ENCODE results near the gene CXCR5.

Gene CXCR5

GRCh38 chr11:118849825-118850224 lies 33.9 kb upstream of the CXCR5 start:
- H3K36me3 ChIP-seq (ENCODE audit: insufficient read depth, low read length) = no peaks in the 10 kb centered on the region
- H3K4me2 ChIP-seq (ENCODE audit: low read length) = no peak overlapping the region
- H3K27me3 ChIP-seq (ENCODE audit: control insufficient read depth, insufficient read depth, low read length) = peaks cover 11% of the 10 kb centered on the region
- H3K4me1 ChIP-seq (ENCODE audit: control insufficient read depth, insufficient read depth, low read length) = peaks cover 7% of the 10 kb centered on the region
- H3K9ac ChIP-seq (ENCODE audit: low read depth, low read length) = no peak overlapping the region
- no peak overlapping the region for H3K4me3 ChIP-seq (ENCODE audit: low read length)
- H3K9me3 ChIP-seq (replicated peaks; ENCODE audit: low read length) = no peaks in the 10 kb centered on the region

DNA sequence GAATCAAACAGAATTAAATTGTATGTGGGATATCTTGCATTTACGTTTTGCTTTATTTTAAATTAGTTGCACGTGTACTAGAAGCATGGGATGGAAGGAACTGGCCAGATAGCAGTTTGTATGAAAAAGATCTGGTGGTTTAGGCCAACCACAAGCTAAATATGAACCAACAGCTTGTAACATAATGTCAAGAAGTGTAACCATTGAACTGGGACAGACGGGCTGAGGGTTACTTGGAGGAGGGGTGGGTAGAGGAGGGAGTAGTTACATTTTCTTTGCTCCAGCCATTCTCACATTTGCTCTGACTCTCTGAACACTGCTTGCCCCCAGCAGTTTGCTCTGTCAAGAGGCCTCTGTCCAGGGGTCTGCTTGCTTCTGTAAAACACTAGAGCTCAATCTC lies 31.7 kb upstream of the CXCR5 start:
- no peaks in the 10 kb centered on the region for H3K4me1 ChIP-seq (ENCODE audit: control insufficient read depth, insufficient read depth, low read length)
- H3K9ac ChIP-seq (ENCODE audit: low read depth, low read length) = no peak overlapping the region
- H3K4me3 ChIP-seq (ENCODE audit: low read length) = no peak overlapping the region
- no peaks in the 10 kb centered on the region for H3K36me3 ChIP-seq (ENCODE audit: insufficient read depth, low read length)
- peaks cover 11% of the 10 kb centered on the region for H3K27me3 ChIP-seq (ENCODE audit: control insufficient read depth, insufficient read depth, low read length)
- H3K4me2 ChIP-seq (ENCODE audit: low read length) = no peak overlapping the region
- no peaks in the 10 kb centered on the region for H3K9me3 ChIP-seq (replicated peaks; ENCODE audit: low read length)

DNA sequence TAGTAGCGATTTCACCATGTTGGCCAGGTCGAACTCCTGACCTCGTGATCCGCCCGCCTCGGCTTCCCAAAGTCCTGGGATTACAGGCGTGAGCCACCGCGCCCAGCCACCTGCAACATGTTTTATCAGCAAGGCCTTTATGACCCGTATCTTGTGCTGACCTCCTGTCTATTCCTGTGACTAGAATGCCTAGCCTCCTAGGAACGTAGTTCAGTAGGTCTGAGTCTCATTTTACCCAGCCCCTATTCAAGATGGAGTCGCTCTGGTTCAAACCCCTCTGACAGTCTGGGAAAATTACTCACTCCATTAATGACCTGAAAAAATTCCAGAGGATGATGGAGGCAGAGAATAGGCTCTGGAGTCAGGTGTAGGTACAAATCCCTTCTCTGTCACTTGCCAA lies 30.0 kb upstream of the CXCR5 start:
- no peaks in the 10 kb centered on the region for H3K4me1 ChIP-seq (ENCODE audit: control insufficient read depth, insufficient read depth, low read length)
- H3K9me3 ChIP-seq (replicated peaks; ENCODE audit: low read length) = no peaks in the 10 kb centered on the region
- H3K36me3 ChIP-seq (ENCODE audit: insufficient read depth, low read length) = no peaks in the 10 kb centered on the region
- no peak overlapping the region for H3K4me3 ChIP-seq (ENCODE audit: low read length)
- H3K4me2 ChIP-seq (ENCODE audit: low read length) = no peak overlapping the region
- H3K27me3 ChIP-seq (ENCODE audit: control insufficient read depth, insufficient read depth, low read length) = peaks cover 6% of the 10 kb centered on the region
- H3K9ac ChIP-seq (ENCODE audit: low read depth, low read length) = no peak overlapping the region

- H3K36me3 ChIP-seq (ENCODE audit: insufficient read depth, low read length) = no peaks in the 10 kb centered on the region
- no peaks in the 10 kb centered on the region for H3K4me1 ChIP-seq (ENCODE audit: control insufficient read depth, insufficient read depth, low read length)
- H3K4me3 ChIP-seq (ENCODE audit: low read length) = no peak overlapping the region
- H3K9me3 ChIP-seq (replicated peaks; ENCODE audit: low read length) = no peaks in the 10 kb centered on the region
- H3K9ac ChIP-seq (ENCODE audit: low read depth, low read length) = no peak overlapping the region
- no peak overlapping the region for H3K4me2 ChIP-seq (ENCODE audit: low read length)
- H3K27me3 ChIP-seq (ENCODE audit: control insufficient read depth, insufficient read depth, low read length) = peaks cover 6% of the 10 kb centered on the region
Measured at GRCh38 chr11:118856314-118856713, 27.4 kb upstream of the CXCR5 start.

GRCh38 chr11:118857385-118857784 lies 26.3 kb upstream of the CXCR5 start:
- H3K9ac ChIP-seq (ENCODE audit: low read depth, low read length) = no peak overlapping the region
- no peak overlapping the region for H3K4me2 ChIP-seq (ENCODE audit: low read length)
- no peaks in the 10 kb centered on the region for H3K4me1 ChIP-seq (ENCODE audit: control insufficient read depth, insufficient read depth, low read length)
- no peaks in the 10 kb centered on the region for H3K36me3 ChIP-seq (ENCODE audit: insufficient read depth, low read length)
- peaks cover 7% of the 10 kb centered on the region for H3K27me3 ChIP-seq (ENCODE audit: control insufficient read depth, insufficient read depth, low read length)
- no peaks in the 10 kb centered on the region for H3K9me3 ChIP-seq (replicated peaks; ENCODE audit: low read length)
- H3K4me3 ChIP-seq (ENCODE audit: low read length) = no peak overlapping the region

GRCh38 chr11:118859973-118860372 lies 23.7 kb upstream of the CXCR5 start:
- Histone ChIP-seq H3K9me3 (replicated peaks; ENCODE audit: low read length) (no peaks in the 10 kb centered on the region), H3K4me3 (ENCODE audit: low read length) (no peak overlapping the region), H3K27me3 (ENCODE audit: control insufficient read depth, insufficient read depth, low read length) (peaks cover 7% of the 10 kb centered on the region), H3K4me1 (ENCODE audit: control insufficient read depth, insufficient read depth, low read length) (no peaks in the 10 kb centered on the region), H3K36me3 (ENCODE audit: insufficient read depth, low read length) (no peaks in the 10 kb centered on the region), H3K4me2 (ENCODE audit: low read length) (no peak overlapping the region), H3K9ac (ENCODE audit: low read depth, low read length) (no peak overlapping the region)

DNA sequence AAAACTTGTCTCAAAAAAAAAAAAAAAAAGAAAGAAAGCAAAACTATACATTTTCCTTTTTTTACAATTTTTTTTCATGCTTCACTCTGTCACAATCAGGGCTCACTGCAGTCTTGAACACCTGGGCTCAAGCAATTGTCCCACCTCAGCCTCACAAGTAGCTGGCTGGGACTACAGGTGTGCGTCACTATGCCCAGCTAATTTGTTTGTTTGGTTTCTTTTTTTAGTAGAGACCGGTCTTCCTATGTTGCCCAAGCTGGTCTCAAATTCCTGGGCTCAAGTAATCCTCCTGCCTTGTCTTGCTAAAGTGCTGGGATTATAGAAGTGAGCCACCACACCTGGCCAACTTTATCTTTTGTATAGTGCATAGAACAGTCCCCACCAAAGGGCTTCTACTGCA lies 15.0 kb upstream of the CXCR5 start:
- H3K27me3 ChIP-seq (ENCODE audit: control insufficient read depth, insufficient read depth, low read length) = peaks cover 5% of the 10 kb centered on the region
- no peak overlapping the region for H3K9ac ChIP-seq (ENCODE audit: low read depth, low read length)
- no peak overlapping the region for H3K4me3 ChIP-seq (ENCODE audit: low read length)
- no peaks in the 10 kb centered on the region for H3K9me3 ChIP-seq (replicated peaks; ENCODE audit: low read length)
- H3K36me3 ChIP-seq (ENCODE audit: insufficient read depth, low read length) = no peaks in the 10 kb centered on the region
- peaks cover 12% of the 10 kb centered on the region for H3K4me1 ChIP-seq (ENCODE audit: control insufficient read depth, insufficient read depth, low read length)
- no peak overlapping the region for H3K4me2 ChIP-seq (ENCODE audit: low read length)

- H3K9ac ChIP-seq (ENCODE audit: low read depth, low read length) = no peak overlapping the region
Measured at GRCh38 chr11:118870396-118871343, 13.0 kb upstream of the CXCR5 start.

GRCh38 chr11:118872403-118872821 lies 11.3 kb upstream of the CXCR5 start:
- Histone ChIP-seq H3K27me3 (ENCODE audit: control insufficient read depth, insufficient read depth, low read length) (peaks cover 1% of the 10 kb centered on the region), H3K9me3 (replicated peaks; ENCODE audit: low read length) (no peaks in the 10 kb centered on the region), H3K36me3 (ENCODE audit: insufficient read depth, low read length) (no peaks in the 10 kb centered on the region), H3K4me1 (ENCODE audit: control insufficient read depth, insufficient read depth, low read length) (peaks cover 12% of the 10 kb centered on the region), H3K4me3 (ENCODE audit: low read length) (no peak overlapping the region), H3K4me2 (ENCODE audit: low read length) (no peak overlapping the region), H3K9ac (ENCODE audit: low read depth, low read length) (no peak overlapping the region)

More at GRCh38 chr11:118870396-118871343, 13.0 kb upstream of the CXCR5 start:
- Histone ChIP-seq H3K27me3 (ENCODE audit: control insufficient read depth, insufficient read depth, low read length) (peaks cover 5% of the 10 kb centered on the region), H3K9me3 (replicated peaks; ENCODE audit: low read length) (no peaks in the 10 kb centered on the region), H3K4me2 (ENCODE audit: low read length) (peak overlapping the region; percentile 55), H3K4me1 (ENCODE audit: control insufficient read depth, insufficient read depth, low read length) (peaks cover 12% of the 10 kb centered on the region), H3K4me3 (ENCODE audit: low read length) (peak overlapping the region; percentile 0), H3K36me3 (ENCODE audit: insufficient read depth, low read length) (no peaks in the 10 kb centered on the region)

DNA sequence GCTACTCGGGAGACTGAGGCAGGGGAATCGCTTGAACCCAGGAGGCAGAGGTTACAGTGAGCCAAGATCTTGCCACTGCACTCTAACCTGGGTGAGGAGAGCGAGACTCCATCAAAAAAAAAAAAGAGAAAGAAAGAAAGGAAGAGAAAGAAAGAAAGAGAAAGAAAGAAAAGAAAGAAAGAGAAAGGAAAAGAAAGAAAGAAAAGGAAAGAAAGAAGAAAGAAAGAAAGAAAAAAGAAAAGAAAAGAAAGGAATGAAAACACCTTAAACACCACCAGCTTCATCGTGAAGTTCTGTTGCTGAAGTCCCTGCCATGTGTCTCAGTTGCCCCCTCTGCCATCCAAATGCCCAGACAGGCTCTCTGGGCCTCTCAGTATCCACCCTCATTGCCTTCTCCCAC lies 9.9 kb upstream of the CXCR5 start:
- Histone ChIP-seq H3K4me3 (ENCODE audit: low read length) (no peak overlapping the region), H3K27me3 (ENCODE audit: control insufficient read depth, insufficient read depth, low read length) (peaks cover 4% of the 10 kb centered on the region), H3K4me2 (ENCODE audit: low read length) (no peak overlapping the region), H3K4me1 (ENCODE audit: control insufficient read depth, insufficient read depth, low read length) (peaks cover 12% of the 10 kb centered on the region), H3K36me3 (ENCODE audit: insufficient read depth, low read length) (no peaks in the 10 kb centered on the region), H3K9me3 (replicated peaks; ENCODE audit: low read length) (no peaks in the 10 kb centered on the region), H3K9ac (ENCODE audit: low read depth, low read length) (no peak overlapping the region)

DNA sequence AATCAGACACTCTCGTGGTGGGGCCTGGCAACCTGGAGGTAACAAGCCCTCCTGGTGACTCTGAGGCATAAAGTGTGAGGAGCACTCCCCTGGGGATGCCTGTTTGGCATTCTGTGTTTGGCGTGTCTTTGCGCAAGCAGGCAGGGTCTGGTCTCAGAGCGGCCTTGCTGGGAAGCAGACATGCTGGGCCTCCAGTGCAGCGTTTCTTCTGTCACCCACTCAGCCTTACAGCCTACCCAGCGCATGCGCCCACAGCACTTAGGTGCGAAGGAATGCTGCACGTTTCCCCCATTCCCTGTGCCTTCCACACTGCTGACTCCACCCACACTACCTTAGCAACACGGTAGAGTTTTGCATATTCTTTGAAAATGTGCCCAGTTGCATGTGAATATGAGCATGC lies 7.4 kb upstream of the CXCR5 start:
- Histone ChIP-seq H3K4me1 (ENCODE audit: control insufficient read depth, insufficient read depth, low read length) (no peaks in the 10 kb centered on the region), H3K36me3 (ENCODE audit: insufficient read depth, low read length) (no peaks in the 10 kb centered on the region), H3K4me3 (ENCODE audit: low read length) (no peak overlapping the region)

More for the DNA sequence above, 7.4 kb upstream of the CXCR5 start:
- Histone ChIP-seq H3K4me2 (ENCODE audit: low read length) (no peak overlapping the region), H3K9ac (ENCODE audit: low read depth, low read length) (no peak overlapping the region), H3K9me3 (replicated peaks; ENCODE audit: low read length) (no peaks in the 10 kb centered on the region), H3K27me3 (ENCODE audit: control insufficient read depth, insufficient read depth, low read length) (peaks cover 4% of the 10 kb centered on the region)
